IgD-negative memory B cell (primary cell): Measurements from ENCODE around the gene BOLA1. TPM values are rescaled to one million over a fixed set of nuclear protein-coding genes. Genes with fewer than 3 reads are reported as not detected.

Source experiments
- H3K27ac Mint-ChIP-seq, 3 donors: one replicate each; pipeline ENCODE4 v1.8.0; 2020 to 2022; ENCODE audit warnings: mild to moderate bottlenecking in 3 of 3, mixed read lengths in 3 of 3, moderate library complexity in 1 of 3
- H3K27me3 Mint-ChIP-seq: one replicate; pipeline ENCODE4 v1.8.0; 2021; ENCODE audit warnings: mixed read lengths
- H3K36me3 Mint-ChIP-seq: one replicate; pipeline ENCODE4 v1.8.0; 2020; ENCODE audit warnings: mild to moderate bottlenecking, mixed read lengths
- H3K4me1 Mint-ChIP-seq, 3 donors: one replicate each; pipeline ENCODE4 v1.8.0; 2020 to 2022; ENCODE audit warnings: mixed read lengths in 3 of 3, mild to moderate bottlenecking in 1 of 3
- H3K4me3 Mint-ChIP-seq, 4 donors: one replicate each; pipeline ENCODE4 v1.8.0; 2020 to 2022; ENCODE audit warnings: mild to moderate bottlenecking in 4 of 4, mixed read lengths in 4 of 4, moderate library complexity in 3 of 4
- H3K9me3 Mint-ChIP-seq, 3 donors: one replicate each; pipeline ENCODE4 v1.8.0; 2020 to 2021; ENCODE audit warnings: mixed read lengths in 3 of 3, mild to moderate bottlenecking in 1 of 3
- polyA plus RNA-seq: library from polyadenylated mRNA; unstranded; fragments of 300-500 nt; fragmentation: Illumina TruSeq; gene quantifications from one replicate; pipeline ENCODE4 v1.2.3, GENCODE V29; 2021

BOLA1 gene
- polyA plus RNA-seq, 1 donor from 2014 or later = 29.1 TPM

DNA sequence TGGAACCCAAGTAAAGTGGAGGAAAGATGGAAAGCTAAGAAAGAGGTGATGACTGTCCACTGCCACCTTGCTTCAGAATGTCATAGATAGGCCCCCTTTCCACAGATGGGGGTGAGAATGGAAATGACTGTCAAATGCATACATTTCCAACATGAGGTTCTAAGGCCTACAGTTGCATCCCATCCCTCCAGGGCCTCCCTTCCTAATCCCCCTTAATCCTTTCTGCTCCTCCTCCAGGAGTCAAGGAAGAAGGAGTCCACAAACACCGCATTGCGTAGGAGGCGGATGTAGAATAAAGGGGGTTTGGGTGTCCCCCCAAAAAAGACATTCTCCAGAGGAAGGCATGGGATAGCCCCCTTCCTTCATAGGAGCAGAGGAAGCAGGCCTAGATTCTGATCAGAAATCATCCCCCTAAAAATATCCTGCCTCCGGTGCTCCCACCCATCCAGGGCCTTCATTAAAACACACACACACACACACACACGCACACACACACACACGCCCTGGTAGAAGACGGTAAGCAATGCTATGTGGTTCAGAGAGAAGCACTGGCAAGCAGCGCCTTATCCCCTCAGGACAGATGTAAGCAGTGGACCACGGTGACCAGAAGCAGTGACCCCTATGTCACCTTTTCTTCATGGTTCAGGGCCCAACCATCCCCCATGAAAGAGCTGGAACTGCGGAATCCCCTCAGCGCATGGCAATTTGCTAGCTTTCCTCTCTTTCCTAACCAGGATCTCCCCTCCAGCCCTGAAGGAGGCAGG lies 16.2 kb downstream of the BOLA1 start:
- H3K9me3 Mint-ChIP-seq = peaks cover 0 to 2% (median 0%) of the 10 kb centered on the region in 3 donors
- H3K4me3 Mint-ChIP-seq = peak overlapping the region in 1 of 4 donors; percentile 46
- peaks cover 1% of the 10 kb centered on the region for H3K36me3 Mint-ChIP-seq
- H3K4me1 Mint-ChIP-seq = peaks cover 7 to 13% (median 10%) of the 10 kb centered on the region in 3 donors
- peak overlapping the region in 1 of 3 donors; percentile 83 for H3K27ac Mint-ChIP-seq
- H3K27me3 Mint-ChIP-seq = peaks cover 29% of the 10 kb centered on the region

DNA sequence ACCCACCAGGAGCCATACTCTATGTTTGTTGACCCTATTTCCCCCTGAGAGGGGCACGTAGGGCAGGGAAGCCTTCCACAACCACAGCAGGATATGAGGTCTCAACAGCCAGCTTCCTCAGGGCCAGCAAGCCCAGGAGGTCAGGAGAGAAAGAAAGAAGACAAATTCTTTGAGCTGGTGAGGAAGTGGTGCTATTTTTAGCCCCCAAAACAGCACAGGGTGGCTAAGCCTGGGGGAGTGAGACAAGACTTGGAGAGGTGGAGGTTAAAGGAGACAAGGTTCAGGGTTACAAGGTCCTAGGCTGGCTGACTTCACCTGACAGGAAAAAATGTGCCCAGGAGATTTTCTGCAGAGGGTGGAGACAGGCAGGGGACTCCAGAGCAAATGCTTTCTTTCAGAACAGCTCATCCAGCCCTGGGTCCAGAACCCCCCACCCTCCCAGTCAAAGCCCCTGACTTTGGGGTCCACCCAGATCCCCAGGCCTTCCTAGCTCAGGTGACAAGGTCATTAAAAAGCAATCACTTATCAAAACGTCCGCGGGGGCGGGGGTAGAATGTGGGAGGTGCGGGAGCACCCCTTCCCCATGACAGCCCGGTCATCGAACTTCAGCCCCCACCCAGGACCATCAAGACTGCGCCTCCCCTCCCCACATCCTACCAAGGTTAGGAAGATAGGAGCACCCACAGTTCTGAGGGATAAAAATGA lies 17.0 kb downstream of the BOLA1 start:
- H3K4me3 Mint-ChIP-seq = peak overlapping the region in 3 of 4 donors; percentile 34 to 84 (median 46)
- H3K27ac Mint-ChIP-seq = peak overlapping the region in 1 of 3 donors; percentile 51
- peaks cover 26% of the 10 kb centered on the region for H3K27me3 Mint-ChIP-seq
- peaks cover 7 to 13% (median 10%) of the 10 kb centered on the region in 3 donors for H3K4me1 Mint-ChIP-seq
- peaks cover 1% of the 10 kb centered on the region for H3K36me3 Mint-ChIP-seq
- peaks cover 0 to 2% (median 0%) of the 10 kb centered on the region in 3 donors for H3K9me3 Mint-ChIP-seq

DNA sequence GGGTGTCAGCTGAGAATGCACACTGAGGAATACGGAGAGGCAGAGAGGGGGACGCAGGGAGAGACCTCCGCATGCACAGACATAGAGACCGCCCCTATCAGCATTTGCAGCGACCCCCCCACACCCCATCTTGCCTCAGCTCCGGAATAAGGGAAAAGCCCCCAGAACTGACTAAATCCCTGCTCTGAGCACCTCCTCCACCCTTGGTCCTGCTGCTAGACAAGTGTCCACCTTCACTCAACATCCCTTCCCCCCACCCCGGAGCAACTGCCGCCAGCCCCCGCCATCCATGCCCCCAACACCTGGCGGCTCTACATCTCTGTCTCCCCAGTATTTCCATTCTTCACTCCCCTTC lies 17.5 kb downstream of the BOLA1 start:
- Mint-ChIP-seq H3K4me1 (peaks cover 7 to 13% (median 10%) of the 10 kb centered on the region in 3 donors), H3K4me3 (peak overlapping the region in 1 of 4 donors; percentile 84), H3K36me3 (peaks cover 5% of the 10 kb centered on the region), H3K27me3 (peaks cover 26% of the 10 kb centered on the region), H3K27ac (no peak overlapping the region), H3K9me3 (peaks cover 0 to 2% (median 0%) of the 10 kb centered on the region in 3 donors)

DNA sequence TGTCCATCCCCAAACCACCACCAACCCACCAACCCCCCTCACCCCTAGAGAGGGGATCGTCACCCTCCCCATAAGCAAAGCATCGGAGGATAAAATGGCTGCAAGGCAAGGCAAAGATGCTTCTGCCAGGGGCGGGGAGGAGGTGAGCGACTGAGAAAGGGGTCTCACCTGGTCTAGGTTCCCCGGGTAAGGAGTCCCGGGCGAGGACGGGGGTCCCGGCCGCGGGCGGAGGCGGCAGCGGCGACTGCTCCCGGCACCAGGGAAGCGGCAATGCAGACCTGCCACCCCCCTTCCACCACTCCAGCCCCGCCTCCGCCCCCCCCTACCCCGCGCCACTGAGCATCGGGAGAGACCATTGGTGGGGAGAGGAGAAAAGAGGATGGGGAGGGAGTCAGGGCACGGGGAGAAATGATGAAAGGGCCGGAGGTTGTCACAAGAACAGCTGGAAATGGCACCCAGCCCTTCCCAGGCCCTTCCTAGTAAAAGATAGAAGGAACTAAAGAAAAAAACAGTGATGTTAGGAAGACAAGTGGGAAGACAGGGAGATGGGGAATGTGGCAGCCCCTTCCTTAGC lies 18.3 kb downstream of the BOLA1 start, which contains the start of gene SV2A:
TSS of gene SV2A (minus strand) at position 274 of the 574 bp plus-strand sequence. CDS start 4,004 bp downstream, outside the sequence.
- H3K27ac Mint-ChIP-seq = peak within 1 kb of the TSS in 1 of 3 donors; percentile 51
- H3K9me3 Mint-ChIP-seq = peaks cover 0 to 2% (median 0%) of the 10 kb centered on the region in 3 donors
- H3K4me1 Mint-ChIP-seq = peaks cover 7 to 13% (median 10%) of the 10 kb centered on the region in 3 donors
- H3K36me3 Mint-ChIP-seq = peaks cover 7% of the 10 kb centered on the region
- peaks cover 26% of the 10 kb centered on the region for H3K27me3 Mint-ChIP-seq
- H3K4me3 Mint-ChIP-seq = peak within 1 kb of the TSS; percentile 44 to 91 (median 72)

DNA sequence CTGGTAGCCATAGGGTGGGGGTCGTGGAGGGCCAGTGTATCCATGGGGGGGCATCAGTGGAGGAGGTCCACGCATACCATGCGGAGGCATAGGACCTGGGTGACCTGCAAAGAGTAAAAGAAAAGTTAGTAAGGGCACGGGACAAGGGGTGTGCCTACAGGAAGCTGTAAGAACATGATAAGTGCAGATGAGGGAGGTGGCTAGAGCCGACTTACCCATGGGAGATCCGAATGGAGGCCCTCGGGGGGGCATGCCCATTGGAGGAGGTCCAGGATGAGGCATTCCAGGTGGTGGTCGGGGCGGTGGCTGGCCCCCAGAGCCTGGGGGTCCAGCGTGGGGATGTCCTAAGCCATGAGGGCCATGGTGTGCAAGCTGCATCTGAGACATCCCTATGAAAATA lies 24.3 kb downstream of the BOLA1 start:
- peaks cover 13 to 27% (median 21%) of the 10 kb centered on the region in 3 donors for H3K4me1 Mint-ChIP-seq
- no peaks in the 10 kb centered on the region for H3K9me3 Mint-ChIP-seq
- peaks cover 3% of the 10 kb centered on the region for H3K27me3 Mint-ChIP-seq
- peak overlapping the region in 1 of 3 donors; percentile 86 for H3K27ac Mint-ChIP-seq
- peaks cover 18% of the 10 kb centered on the region for H3K36me3 Mint-ChIP-seq
- peak overlapping the region in 1 of 4 donors; percentile 77 for H3K4me3 Mint-ChIP-seq

DNA sequence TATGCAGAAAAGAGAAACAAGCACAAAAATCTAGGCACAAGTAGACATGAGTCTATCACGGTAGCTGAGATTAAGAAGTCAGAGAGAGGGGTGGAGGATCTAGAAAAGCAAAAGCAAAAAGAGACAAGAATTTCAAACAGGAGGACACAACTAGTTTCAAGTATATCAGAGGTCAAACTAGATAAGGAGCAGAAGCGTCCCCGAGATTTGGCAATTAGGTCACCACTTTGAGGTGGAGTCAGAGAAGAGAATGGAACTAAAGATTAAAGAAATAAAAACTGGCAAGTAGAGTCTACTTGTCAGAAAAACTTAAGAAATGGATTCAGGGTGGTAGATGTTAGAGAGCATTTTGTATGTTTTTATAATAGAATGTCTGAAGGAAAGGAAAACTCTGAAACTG lies 26.0 kb downstream of the BOLA1 start:
- Mint-ChIP-seq H3K36me3 (peaks cover 18% of the 10 kb centered on the region), H3K27me3 (no peaks in the 10 kb centered on the region), H3K4me1 (peaks cover 13 to 27% (median 21%) of the 10 kb centered on the region in 3 donors), H3K9me3 (no peaks in the 10 kb centered on the region), H3K4me3 (peak overlapping the region; percentile 17 to 95 (median 72)), H3K27ac (peak overlapping the region; percentile 9 to 79 (median 60))

DNA sequence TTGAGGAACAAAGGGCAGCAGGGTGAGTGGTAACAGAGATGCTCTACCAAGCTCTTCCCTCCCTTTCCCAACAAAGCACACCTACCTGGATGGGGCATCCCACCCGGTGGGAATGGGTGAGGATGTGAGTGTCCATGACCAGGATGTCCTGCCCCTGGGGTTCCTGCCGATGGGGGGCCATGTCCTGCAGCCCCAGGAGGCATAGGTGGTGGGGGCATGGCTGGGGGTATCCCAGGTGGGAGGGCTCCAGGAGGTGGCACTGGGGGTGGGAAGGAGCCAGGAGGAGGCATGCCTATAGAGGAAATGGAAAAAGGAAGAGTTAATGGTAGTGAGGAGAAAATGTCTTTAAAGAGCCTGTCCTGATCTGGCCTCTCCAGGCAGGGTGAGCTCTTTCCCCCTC lies 26.4 kb downstream of the BOLA1 start:
- H3K4me1 Mint-ChIP-seq = peaks cover 14 to 27% (median 21%) of the 10 kb centered on the region in 3 donors
- H3K27me3 Mint-ChIP-seq = peaks cover 3% of the 10 kb centered on the region
- peaks cover 21% of the 10 kb centered on the region for H3K36me3 Mint-ChIP-seq
- H3K9me3 Mint-ChIP-seq = no peaks in the 10 kb centered on the region
- H3K27ac Mint-ChIP-seq = peak overlapping the region in 1 of 3 donors; percentile 79
- peak overlapping the region; percentile 56 to 97 (median 92) for H3K4me3 Mint-ChIP-seq

DNA sequence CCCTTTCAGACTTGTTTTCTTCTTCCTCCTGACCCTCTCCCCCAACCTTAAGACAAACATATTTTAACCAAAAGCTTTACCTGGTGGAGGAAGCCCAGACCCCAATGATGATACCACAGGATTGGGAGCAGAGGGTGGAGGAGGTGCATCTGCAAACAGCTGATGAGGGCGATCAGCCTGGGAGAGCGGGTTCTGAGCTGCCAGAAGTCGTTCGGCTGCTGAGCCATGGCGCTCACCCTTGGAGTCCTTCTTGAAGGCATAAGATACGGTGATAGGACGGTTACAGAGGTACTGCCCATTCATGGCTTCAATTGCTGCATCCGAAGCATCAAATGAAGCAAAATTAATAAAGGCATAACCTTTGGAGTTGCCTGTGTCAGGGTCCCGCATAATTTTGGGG lies 26.9 kb downstream of the BOLA1 start:
- peak overlapping the region in 3 of 4 donors; percentile 89 to 97 (median 95) for H3K4me3 Mint-ChIP-seq
- no peaks in the 10 kb centered on the region for H3K9me3 Mint-ChIP-seq
- H3K4me1 Mint-ChIP-seq = peaks cover 14 to 27% (median 21%) of the 10 kb centered on the region in 3 donors
- H3K27me3 Mint-ChIP-seq = peaks cover 3% of the 10 kb centered on the region
- peak overlapping the region in 1 of 3 donors; percentile 79 for H3K27ac Mint-ChIP-seq
- H3K36me3 Mint-ChIP-seq = peaks cover 21% of the 10 kb centered on the region

DNA sequence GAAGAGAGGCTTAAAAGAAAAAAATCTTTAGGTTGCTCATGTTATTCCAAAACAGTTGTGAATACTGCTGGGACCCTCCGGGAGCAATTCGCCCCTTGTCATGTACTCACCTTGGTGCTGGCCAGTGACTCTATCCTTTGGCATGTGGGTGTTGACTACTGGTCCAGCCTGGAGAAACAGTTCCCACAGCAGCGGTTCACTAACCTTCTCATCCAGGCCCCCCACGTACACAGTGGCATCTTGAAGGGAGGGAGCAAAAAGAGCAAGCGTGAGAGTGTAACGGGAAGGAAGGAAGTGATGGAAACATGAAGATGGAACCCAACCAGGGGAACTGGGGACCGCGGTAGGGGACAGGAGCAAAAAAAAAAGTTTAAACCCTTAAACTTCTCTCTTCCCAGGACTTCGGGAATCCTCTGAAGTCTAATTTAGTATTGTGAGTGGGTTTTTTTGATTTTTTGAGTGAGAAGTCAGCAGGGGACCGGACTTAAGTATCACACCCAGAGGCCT lies 27.7 kb downstream of the BOLA1 start:
- Mint-ChIP-seq H3K27ac (peak overlapping the region; percentile 83 to 96 (median 90)), H3K9me3 (no peaks in the 10 kb centered on the region), H3K36me3 (peaks cover 15% of the 10 kb centered on the region), H3K4me3 (peak overlapping the region; percentile 89 to 98 (median 96)), H3K27me3 (peaks cover 5% of the 10 kb centered on the region), H3K4me1 (peaks cover 14 to 27% (median 21%) of the 10 kb centered on the region in 3 donors)

DNA sequence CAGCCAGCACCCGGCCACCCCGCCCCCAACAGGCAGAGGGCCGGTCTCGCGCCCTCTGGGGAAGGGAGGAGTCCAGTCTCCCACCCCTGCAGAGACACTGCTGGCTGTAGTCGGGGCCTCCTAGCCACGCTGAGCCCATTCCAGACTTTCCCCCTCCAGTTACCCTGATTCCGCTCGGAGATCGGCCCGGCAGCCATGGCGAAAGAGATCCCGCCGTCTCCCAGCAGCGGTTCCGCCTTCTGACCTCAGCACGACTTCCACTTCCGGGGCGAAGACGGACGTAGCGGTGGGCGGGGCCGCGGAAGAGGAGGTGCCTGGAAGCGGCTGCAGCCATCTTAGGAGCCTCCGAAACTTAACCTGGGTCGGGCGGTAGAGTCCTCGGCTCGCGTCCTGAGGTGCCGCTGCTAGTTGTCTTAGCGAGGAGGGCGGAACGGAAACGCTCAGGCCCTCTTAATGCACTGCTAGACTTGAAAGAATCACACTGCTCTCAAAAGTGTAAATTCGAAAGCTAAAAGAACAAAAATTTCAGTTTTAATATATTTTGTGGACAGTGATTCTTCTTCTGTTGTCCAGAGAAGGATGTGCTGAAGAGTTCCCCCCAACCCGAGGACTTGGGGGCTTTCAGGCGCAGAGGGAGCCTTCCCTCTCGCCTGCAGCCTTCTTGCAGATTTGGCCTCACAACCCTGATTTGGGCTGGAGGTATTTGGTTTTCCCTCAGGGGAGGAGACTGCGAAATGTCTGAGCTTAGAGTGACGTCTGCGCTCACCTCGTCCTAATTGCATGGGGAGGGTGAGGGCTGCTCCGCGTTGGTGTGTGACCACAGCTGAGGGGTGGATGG lies 28.4 kb downstream of the BOLA1 start, which contains the start of gene SF3B4:
TSS of gene SF3B4 (minus strand) at position 241 of the 838 bp plus-strand sequence. CDS start at position 197, 44 bp downstream.
- H3K9me3 Mint-ChIP-seq = no peaks in the 10 kb centered on the region
- peaks cover 15% of the 10 kb centered on the region for H3K36me3 Mint-ChIP-seq
- peaks cover 5% of the 10 kb centered on the region for H3K27me3 Mint-ChIP-seq
- H3K27ac Mint-ChIP-seq = peak within 1 kb of the TSS; percentile 83 to 96 (median 90)
- H3K4me3 Mint-ChIP-seq = peak within 1 kb of the TSS; percentile 89 to 98 (median 96)
- peaks cover 14 to 27% (median 21%) of the 10 kb centered on the region in 3 donors for H3K4me1 Mint-ChIP-seq

DNA sequence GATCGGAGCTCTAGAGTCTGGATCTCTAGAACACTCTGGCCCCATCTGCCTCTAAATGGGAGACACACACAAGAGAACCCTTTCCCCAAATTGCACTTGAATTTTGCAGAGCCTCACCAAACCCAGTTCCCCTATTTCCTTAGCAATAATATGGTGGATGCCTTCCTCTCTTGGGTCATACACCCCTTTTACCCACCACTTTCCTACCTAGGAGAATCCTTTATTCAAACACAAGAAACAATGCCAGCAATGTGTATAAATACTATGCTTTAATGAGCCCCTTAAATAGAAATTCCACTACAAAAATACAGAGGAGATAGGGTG lies 29.0 kb downstream of the BOLA1 start:
- H3K27me3 Mint-ChIP-seq = peaks cover 5% of the 10 kb centered on the region
- peak overlapping the region; percentile 83 to 96 (median 90) for H3K27ac Mint-ChIP-seq
- no peaks in the 10 kb centered on the region for H3K9me3 Mint-ChIP-seq
- peaks cover 14 to 27% (median 21%) of the 10 kb centered on the region in 3 donors for H3K4me1 Mint-ChIP-seq
- peaks cover 10% of the 10 kb centered on the region for H3K36me3 Mint-ChIP-seq
- peak overlapping the region; percentile 89 to 98 (median 96) for H3K4me3 Mint-ChIP-seq

DNA sequence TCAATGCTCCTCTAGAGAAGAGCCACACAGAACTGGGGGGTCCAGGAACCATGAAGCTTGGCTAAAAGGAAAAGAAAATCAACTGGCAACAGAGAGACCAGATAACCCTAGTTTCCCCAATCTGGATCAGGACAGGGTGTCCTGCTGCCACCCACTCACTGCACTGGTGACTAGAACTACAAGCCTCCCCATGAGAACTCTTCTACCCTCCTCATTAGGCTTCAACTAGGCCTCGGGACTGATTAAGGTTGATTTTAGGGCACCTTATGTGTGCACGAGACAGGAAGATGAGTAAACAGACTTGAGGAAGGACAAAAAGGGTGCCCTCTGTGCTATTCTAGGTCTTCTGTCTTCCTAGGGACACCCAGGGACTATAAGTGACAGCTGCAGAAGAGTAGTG lies 30.5 kb downstream of the BOLA1 start:
- peaks cover 9% of the 10 kb centered on the region for H3K27me3 Mint-ChIP-seq
- no peak overlapping the region for H3K27ac Mint-ChIP-seq
- peak overlapping the region in 1 of 4 donors; percentile 89 for H3K4me3 Mint-ChIP-seq
- H3K9me3 Mint-ChIP-seq = no peaks in the 10 kb centered on the region
- H3K36me3 Mint-ChIP-seq = peaks cover 6% of the 10 kb centered on the region
- H3K4me1 Mint-ChIP-seq = peaks cover 14 to 21% (median 18%) of the 10 kb centered on the region in 3 donors

DNA sequence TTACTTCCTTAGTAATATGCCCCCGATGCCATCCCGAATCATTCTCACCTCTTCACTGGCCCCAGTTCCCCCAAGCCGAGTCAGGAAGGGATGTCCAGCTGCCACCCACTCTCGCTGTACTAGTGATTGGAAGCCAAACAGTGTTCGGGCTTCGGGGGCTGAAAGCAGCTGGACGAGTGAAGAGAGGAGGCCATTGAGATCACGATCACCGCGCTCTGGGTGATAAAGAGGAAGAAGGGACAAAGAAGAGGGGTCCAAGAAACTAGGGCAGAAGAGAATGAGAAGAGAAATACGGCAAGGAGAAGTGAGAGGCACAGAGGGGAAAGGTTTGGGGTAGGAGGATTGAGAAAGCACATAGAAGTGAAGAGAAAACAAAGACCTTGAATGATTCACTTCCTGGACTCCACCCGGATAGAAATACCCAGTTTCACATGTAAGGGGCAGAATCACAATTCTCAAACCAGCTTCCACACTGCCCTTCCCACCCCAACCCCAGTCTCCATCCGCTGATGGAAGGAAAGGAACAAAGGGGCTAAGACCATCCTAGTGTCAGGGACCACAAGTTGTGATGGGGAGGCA lies 31.9 kb downstream of the BOLA1 start:
- peak overlapping the region in 2 of 3 donors; percentile 20 to 56 for H3K27ac Mint-ChIP-seq
- peaks cover 9% of the 10 kb centered on the region for H3K27me3 Mint-ChIP-seq
- H3K36me3 Mint-ChIP-seq = peaks cover 3% of the 10 kb centered on the region
- peak overlapping the region in 1 of 4 donors; percentile 89 for H3K4me3 Mint-ChIP-seq
- H3K9me3 Mint-ChIP-seq = no peaks in the 10 kb centered on the region
- peaks cover 9 to 11% (median 11%) of the 10 kb centered on the region in 3 donors for H3K4me1 Mint-ChIP-seq
